HepG2 (cell line): ENCODE measurements around the gene DARS2. TPM values are rescaled to one million over a fixed set of nuclear protein-coding genes. Genes with fewer than 3 reads are reported as not detected.
"Not testable (repeated sequence)": the region's sequence is repeated elsewhere in the genome, so short reads cannot be mapped to it uniquely, and the experiment has no call there.

ENCODE experiments used
- ATAC-seq: fragments of 200-7000 bp; cut with Tn5 transposase; 3 replicates; pipeline ENCODE4 v1.9.1; 2020; ENCODE audit warnings: mild to moderate bottlenecking, moderate library complexity
- BruUV-seq: library from RNA; stranded (reverse); fragments of 400-500 nt; replicated peaks from 2 replicates; lab custom pipeline; 2021; lab: Mats Ljungman, UMichigan
- CTCF ChIA-PET: fragments of 300-600 bp; formaldehyde crosslinking; extraction: SDS; loops from one replicate; lab custom pipeline; 2021; ENCODE audit warnings: low total read pairs, inconsistent platforms, low intra/inter-chr PET ratio; lab: Yijun Ruan, JAX
- POLR2A ChIA-PET: fragments of 350-600 bp; sonication (Branson Sonifier 250); formaldehyde crosslinking; loops from one replicate; lab custom pipeline; 2020; ENCODE audit warnings: antibody characterized with exemption, inconsistent platforms; lab: Yijun Ruan, JAX
- DNase-seq: peaks from one replicate; pipeline ENCODE4 v3.0.0-alpha.2; 2015; ENCODE audit warnings: low spot score
- FAIRE-seq: peaks from 3 replicates; lab custom pipeline; 2011; peaks lifted over from hg19 to GRCh38; lab: Jason Lieb, UNC
- H2AFZ ChIP-seq: one replicate; pipeline ENCODE4 v1.6.1; 2011; ENCODE audit warnings: low read length, inconsistent platforms
- H3K27ac ChIP-seq: fragments of 300-600 bp; 3 replicates; pipeline ENCODE4 v1.8.0; 2011; ENCODE audit warnings: mixed run types, mild to moderate bottlenecking, mixed read lengths, low read length, inconsistent platforms; ENCODE audit not compliant: insufficient read depth; ENCODE audit errors: extremely low read length
- H3K27me3 ChIP-seq, 2 experiments: fragments of 200-600 bp in 1 of 2; 2 replicates in 1 of 2; 3 replicates in 1 of 2; pipeline versions ENCODE4 v1.6.0 to v1.8.0; 2011; ENCODE audit warnings: low read length in 2 of 2, mild to moderate bottlenecking in 2 of 2, moderate library complexity in 2 of 2, inconsistent platforms in 1 of 2; ENCODE audit not compliant: insufficient read depth in 2 of 2, control insufficient read depth in 1 of 2
- H3K36me3 ChIP-seq, 2 experiments: fragments of 200-600 bp in 1 of 2; replicated peaks in 1 of 2; 2 replicates in 1 of 2; 3 replicates in 1 of 2; pipeline versions ENCODE4 v1.5.1 to v1.8.0; 2011; ENCODE audit warnings: low read length in 2 of 2, inconsistent platforms in 1 of 2; ENCODE audit not compliant: insufficient read depth in 2 of 2, control insufficient read depth in 1 of 2
- H3K4me1 ChIP-seq: 2 replicates; pipeline ENCODE4 v1.5.1; 2012; ENCODE audit warnings: low read length, inconsistent platforms; ENCODE audit not compliant: insufficient read depth
- H3K4me2 ChIP-seq: 2 replicates; pipeline ENCODE4 v1.6.0; 2011; ENCODE audit warnings: low read depth, low read length, inconsistent platforms
- H3K4me3 ChIP-seq, 3 experiments: fragments of 200-600 bp in 1 of 3; sonication (generic), shearing (Covaris generic) in 1 of 3; replicated peaks in 1 of 3; 2 replicates each; pipeline ENCODE4 v1.5.1; 2011 to 2016; ENCODE audit warnings: low read length in 3 of 3, inconsistent platforms in 2 of 3, low read depth in 2 of 3, mild to moderate bottlenecking in 2 of 3, control low read depth in 1 of 3, mixed read lengths in 1 of 3; ENCODE audit not compliant: insufficient read depth in 1 of 3
- H3K79me2 ChIP-seq: one replicate; pipeline ENCODE4 v1.6.1; 2011; ENCODE audit warnings: low read length, inconsistent platforms; ENCODE audit not compliant: insufficient read depth
- H3K9ac ChIP-seq: 2 replicates; pipeline ENCODE4 v1.6.0; 2011; ENCODE audit warnings: mild to moderate bottlenecking, low read depth, low read length, inconsistent platforms; ENCODE audit not compliant: insufficient read depth
- H3K9me3 ChIP-seq: 2 replicates; pipeline ENCODE4 v1.5.1; 2012; ENCODE audit warnings: mild to moderate bottlenecking, low read length
- H4K20me1 ChIP-seq: 2 replicates; pipeline ENCODE4 v1.6.0; 2011; ENCODE audit warnings: inconsistent platforms, mild to moderate bottlenecking, low read length, moderate library complexity; ENCODE audit not compliant: insufficient read depth
- CC2D1A ChIP-seq: sonication (generic); formaldehyde crosslinking; IDR thresholded peaks from 2 replicates; pipeline ENCODE4 v1.8.1; 2023; ENCODE audit warnings: mild to moderate bottlenecking, missing genetic modification reagents
- CEBPB ChIP-seq: IDR thresholded peaks from 2 replicates; pipeline ENCODE4 v1.6.1; 2011; ENCODE audit warnings: low read depth, low read length, improper control_type of control experiment, borderline replicate concordance
- CEBPG ChIP-seq: IDR thresholded peaks from 2 replicates; pipeline ENCODE4 v1.6.1; 2016
- MAFF ChIP-seq: IDR thresholded peaks from 2 replicates; pipeline ENCODE4 v1.6.1; 2011; ENCODE audit warnings: low read depth, low read length, improper control_type of control experiment
- MAFK ChIP-seq, 2 experiments: IDR thresholded peaks in 1 of 2; conservative IDR thresholded peaks in 1 of 2; 2 replicates each; pipeline ENCODE4 v1.6.1; 2011; ENCODE audit warnings: improper control_type of control experiment in 2 of 2, low read length in 2 of 2
- NKX3-1 ChIP-seq: sonication (generic); formaldehyde crosslinking; IDR thresholded peaks from 2 replicates; pipeline ENCODE4 v1.5.0; 2020; ENCODE audit warnings: missing genetic modification reagents
- ZNF367 ChIP-seq: sonication (generic); formaldehyde crosslinking; IDR thresholded peaks from 2 replicates; pipeline ENCODE4 v1.4.0; 2020; ENCODE audit warnings: missing genetic modification reagents, borderline replicate concordance
- WGBS: methylation state at CpG from one replicate; pipeline ENCODE4 v1.1.6; 2017; ENCODE audit warnings: low lambda C conversion rate; 5-methylcytosine and 5-hydroxymethylcytosine counted together
- in situ Hi-C: cut with HindIII; loops from 2 replicates; pipeline ENCODE4 v1.10.0; 2017; ENCODE audit warnings: low pct_unique_long_range_greater_than_20kb; ENCODE audit not compliant: extremely low pct_ligation_motif_present
- intact Hi-C: fragments of 100-400 bp; cut with micrococcal nuclease; formaldehyde crosslinking; loops from one replicate; pipeline ENCODE4 v1.10.0; 2022; ENCODE audit not compliant: unreplicated experiment
- polyA plus RNA-seq, 8 experiments: library from polyadenylated mRNA; depleted of rRNA in 3 of 8; stranded (reverse) in 7 of 8; unstranded in 1 of 8; fragments of >200 nt; fragmentation: Illumina TruSeq in 4 of 8; extraction: Trizol in 4 of 8; gene quantifications; 2 replicates each; pipeline versions ENCODE4 v1.2.1 to v1.2.3, GENCODE V29; 2011 to 2016; ENCODE audit warnings: low read depth in 4 of 8, missing spikeins in 1 of 8, mixed read lengths in 1 of 8; ENCODE audit not compliant: insufficient read depth in 1 of 8
- total RNA-seq, 5 experiments: library from RNA; depleted of rRNA; stranded (reverse); fragments of >200 nt; fragmentation: Illumina TruSeq; extraction: Trizol; gene quantifications; 2 replicates each; pipeline ENCODE4 v1.2.3, GENCODE V29; 2016; ENCODE audit warnings: low read depth in 1 of 5
- TF ChIP-seq, protein P1 (sequence below): sonication (generic); formaldehyde crosslinking; IDR thresholded peaks from 2 replicates; pipeline ENCODE4 v1.4.0; 2020; ENCODE audit warnings: missing genetic modification reagents

Gene DARS2
- total and polyA plus RNA-seq, 2 of the 13 experiments (the other 11 are each of a cell fraction or from before 2014, with no cell fraction given), result 17.6 to 27.7 TPM

- FAIRE-seq, CTCF ChIA-PET, in situ Hi-C loops, H3K27ac ChIP-seq, ATAC-seq, POLR2A ChIA-PET, H3K4me1 ChIP-seq, DNase-seq, H2AFZ ChIP-seq: not testable (repeated sequence)
- H3K36me3 ChIP-seq, result peaks cover 2 to 17% of the 10 kb centered on the region in 2 experiments; a peak in 4 of 5 replicates
- peak in 1 of 2 experiments; percentile 50; a peak in 2 of 4 replicates for TF ChIP-seq MAFK (conservative IDR thresholded peaks at IDR 0.05 in 1 of 2, IDR thresholded peaks at IDR 0.05 in 1 of 2; ENCODE audit: low read length in 2 of 2)
- TF ChIP-seq MAFF, result 0 out of 2 replicates have a peak, but pooled peaks have one; percentile 31
- TF ChIP-seq, all 625 proteins: peak for 2; not testable (repeated sequence) for 623
- H3K79me2 ChIP-seq, H3K9ac ChIP-seq, BruUV-seq, H3K27me3 ChIP-seq, intact Hi-C loops, H4K20me1 ChIP-seq, H3K4me2 ChIP-seq, H3K4me3 ChIP-seq, H3K9me3 ChIP-seq: not testable (repeated sequence)
- 100% methylated on average over 1 of the region's 1 CpG for WGBS
These were observed 24.5 kb upstream of the DARS2 start for GRCh38 chr1:173799995-173800394.

DNA sequence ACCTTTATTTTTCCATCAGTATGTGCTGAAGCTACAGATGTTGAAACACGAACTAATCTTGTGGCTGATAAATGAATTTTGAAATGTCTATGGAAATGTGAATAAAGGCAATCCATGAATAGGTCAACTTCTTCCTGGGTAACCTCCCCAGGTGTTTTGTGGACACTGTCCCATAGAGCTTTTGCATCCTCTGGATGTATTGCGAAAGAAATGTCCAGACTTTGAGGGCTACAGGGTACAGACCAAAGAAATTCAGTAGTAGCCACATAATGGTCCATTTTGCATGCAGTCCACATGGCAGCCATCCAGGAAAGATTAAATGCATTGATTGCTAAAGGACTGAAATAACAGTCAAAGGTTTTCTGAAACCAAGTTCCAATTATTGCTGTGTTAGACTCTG lies 21.5 kb upstream of the DARS2 start:
- ATAC-seq (no peak), DNase-seq (peak; percentile 10), FAIRE-seq (no peak)
- no peak overlapping the region for H3K9ac ChIP-seq
- no peak overlapping the region for H3K4me2 ChIP-seq
- H3K36me3 ChIP-seq, result peaks cover 7 to 34% of the 10 kb centered on the region in 2 experiments; a peak in 4 of 5 replicates
- intact Hi-C loops (no loop called here), in situ Hi-C loops (no loop called here)
- no peaks in the 10 kb centered on the region for H4K20me1 ChIP-seq
- H2AFZ ChIP-seq, result no peak overlapping the region
- H3K4me1 ChIP-seq, result no peaks in the 10 kb centered on the region
- ChIA-PET CTCF (no interaction called here), POLR2A (no interaction called here)
- no peaks in the 10 kb centered on the region for H3K9me3 ChIP-seq
- H3K27ac ChIP-seq, result no peak overlapping the region
- no TSS peak for BruUV-seq
- TF ChIP-seq CC2D1A (CRISPR knock-in tag), result no peak
- peak; percentile 85 for TF ChIP-seq CEBPB
- TF ChIP-seq CEBPG (CRISPR knock-in tag), result peak; percentile 47; the same call in 1 of the 2 replicates
- TF ChIP-seq NKX3-1 (CRISPR knock-in tag), result no peak
- TF ChIP-seq, protein P1, sequence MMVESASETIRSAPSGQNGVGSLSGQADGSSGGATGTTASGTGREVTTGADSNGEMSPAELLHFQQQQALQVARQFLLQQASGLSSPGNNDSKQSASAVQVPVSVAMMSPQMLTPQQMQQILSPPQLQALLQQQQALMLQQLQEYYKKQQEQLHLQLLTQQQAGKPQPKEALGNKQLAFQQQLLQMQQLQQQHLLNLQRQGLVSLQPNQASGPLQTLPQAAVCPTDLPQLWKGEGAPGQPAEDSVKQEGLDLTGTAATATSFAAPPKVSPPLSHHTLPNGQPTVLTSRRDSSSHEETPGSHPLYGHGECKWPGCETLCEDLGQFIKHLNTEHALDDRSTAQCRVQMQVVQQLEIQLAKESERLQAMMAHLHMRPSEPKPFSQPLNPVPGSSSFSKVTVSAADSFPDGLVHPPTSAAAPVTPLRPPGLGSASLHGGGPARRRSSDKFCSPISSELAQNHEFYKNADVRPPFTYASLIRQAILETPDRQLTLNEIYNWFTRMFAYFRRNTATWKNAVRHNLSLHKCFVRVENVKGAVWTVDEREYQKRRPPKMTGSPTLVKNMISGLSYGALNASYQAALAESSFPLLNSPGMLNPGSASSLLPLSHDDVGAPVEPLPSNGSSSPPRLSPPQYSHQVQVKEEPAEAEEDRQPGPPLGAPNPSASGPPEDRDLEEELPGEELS (CRISPR knock-in tag), result no peak
- TF ChIP-seq ZNF367, result no peak
- no peaks in the 10 kb centered on the region for H3K79me2 ChIP-seq
- H3K4me3 ChIP-seq, result no peak overlapping the region
- no peaks in the 10 kb centered on the region for H3K27me3 ChIP-seq
- WGBS, result 89% methylated on average over 2 of the region's 2 CpGs

- intact Hi-C loops, H3K79me2 ChIP-seq: not testable (repeated sequence)
These were observed 10.8 kb upstream of the DARS2 start for GRCh38 chr1:173813654-173814053.

More at GRCh38 chr1:173813654-173814053, 10.8 kb upstream of the DARS2 start:
- H3K4me3 ChIP-seq, FAIRE-seq, H3K9ac ChIP-seq, DNase-seq, H4K20me1 ChIP-seq, in situ Hi-C loops, CTCF ChIA-PET, ATAC-seq, H3K36me3 ChIP-seq, H3K27ac ChIP-seq, H3K4me2 ChIP-seq, H3K27me3 ChIP-seq, POLR2A ChIA-PET, BruUV-seq, H3K4me1 ChIP-seq, H3K9me3 ChIP-seq, H2AFZ ChIP-seq: not testable (repeated sequence)
- WGBS, result 95% methylated on average over 5 of the region's 5 CpGs
